ENCODE data around the gene PTPRK.

- TF ChIP-seq CTCF (IDR thresholded peaks at IDR 0.05) (no peak), EZH2 (IDR thresholded peaks at IDR 0.05; ENCODE audit: borderline replicate concordance, insufficient read depth, low read depth, low read length, poor library complexity, severe bottlenecking) (no peak)
Measured at GRCh38 chr6:127952831-127953230, 567.6 kb downstream of the PTPRK start.
